Lower leg skin (tissue), 4 donors: Measurements from ENCODE around the gene MKLN1. TPM values are rescaled to one million over a fixed set of nuclear protein-coding genes. Genes with fewer than 3 reads are reported as not detected.

Experiments used
- DNase-seq, 2 donors: peaks; one replicate each; pipeline ENCODE4 v3.0.0-alpha.2; 2019; ENCODE audit warnings: low spot score in 2 of 2
- H3K4me3 ChIP-seq: fragments of 200-600 bp; sonication (generic); 2 replicates; pipeline ENCODE4 v1.5.1; 2017; ENCODE audit warnings: mild to moderate bottlenecking, low read depth; ENCODE audit not compliant: poor library complexity, severe bottlenecking
- CTCF ChIP-seq, 3 donors: fragments of 450-650 bp; IDR thresholded peaks; one replicate each; pipeline ENCODE4 v1.5.1; 2016; ENCODE audit warnings: antibody characterized with exemption in 3 of 3, mild to moderate bottlenecking in 3 of 3, moderate library complexity in 2 of 3
- POLR2A ChIP-seq, 2 donors: fragments of 450-650 bp; IDR thresholded peaks; one replicate each; pipeline ENCODE4 v1.6.1; 2016 to 2017; ENCODE audit warnings: antibody characterized with exemption in 2 of 2, mild to moderate bottlenecking in 1 of 2, moderate library complexity in 1 of 2
- WGBS, 2 donors: methylation state at CpG; one replicate each; pipeline ENCODE4 v1.1.5; 2018; 5-methylcytosine and 5-hydroxymethylcytosine counted together
- intact Hi-C: fragments of 100-400 bp; cut with DNase I; formaldehyde crosslinking; loops from one replicate; pipeline ENCODE4 v1.15.0; 2023; ENCODE audit warnings: low total_unique reads
- total RNA-seq, 4 donors: library from RNA; depleted of rRNA; stranded (reverse); fragments of >200 nt; gene quantifications; one replicate each; pipeline ENCODE4 v1.1.0, GENCODE V29; 2016

MKLN1 gene
- total RNA-seq, 4 donors from 2014 or later: 25.7 to 37.8 (median 31.3) TPM

DNA sequence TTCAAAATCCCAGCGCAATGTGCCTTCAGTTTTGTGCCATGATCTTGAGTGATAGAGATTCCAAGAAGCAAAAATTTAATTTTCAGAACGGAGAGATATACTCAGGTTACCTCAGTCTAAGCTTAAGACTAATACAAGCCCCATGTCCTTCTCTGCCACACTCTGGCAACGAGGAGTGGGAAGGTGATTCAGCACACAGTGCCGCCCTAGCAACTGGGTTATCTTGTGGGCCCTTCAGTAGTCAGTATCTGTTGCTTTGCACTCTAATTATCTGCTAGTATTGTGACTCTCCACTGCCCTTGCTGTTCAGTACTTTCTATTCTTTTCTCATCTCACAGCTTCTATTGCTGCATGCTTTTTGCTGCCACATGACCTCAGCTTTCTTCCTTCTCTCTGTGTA lies 39.2 kb upstream of the MKLN1 start:
- 84 to 93% methylated on average over 4 of the region's 4 CpGs for whole genome bisulfite sequencing, 2 donors
- intact Hi-C loops: no loop called here
- no peak overlapping the region for H3K4me3 ChIP-seq
- DNase-seq: no peak
- TF ChIP-seq POLR2A (IDR thresholded peaks at IDR 0.05): no peak
- TF ChIP-seq CTCF (IDR thresholded peaks at IDR 0.05): no peak

DNA sequence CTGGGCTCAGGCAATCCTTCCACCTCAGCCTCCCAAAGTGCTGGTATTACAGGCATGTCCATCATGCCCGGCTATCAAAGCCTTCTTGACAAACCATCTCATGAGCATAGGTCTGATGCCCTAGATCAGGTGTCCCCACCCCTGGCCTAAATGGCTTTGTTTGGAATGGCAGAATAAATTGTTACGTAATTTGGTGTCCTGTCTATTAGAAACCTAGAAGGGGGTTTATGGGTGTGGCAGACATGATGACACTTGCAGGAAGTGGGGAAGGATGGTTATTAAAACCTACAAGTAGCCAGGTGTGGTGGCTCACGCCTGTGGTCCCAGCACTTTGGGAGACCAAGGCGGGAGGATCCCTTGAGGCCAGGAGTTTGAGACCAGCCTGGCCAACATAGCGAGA lies 38.6 kb upstream of the MKLN1 start:
- intact Hi-C loops: no loop called here
- no peak for DNase-seq
- WGBS, 2 donors: 94 to 96% methylated on average over 5 of the region's 5 CpGs
- no peak overlapping the region for H3K4me3 ChIP-seq
- TF ChIP-seq CTCF (IDR thresholded peaks at IDR 0.05) (no peak), POLR2A (IDR thresholded peaks at IDR 0.05) (no peak)

DNA sequence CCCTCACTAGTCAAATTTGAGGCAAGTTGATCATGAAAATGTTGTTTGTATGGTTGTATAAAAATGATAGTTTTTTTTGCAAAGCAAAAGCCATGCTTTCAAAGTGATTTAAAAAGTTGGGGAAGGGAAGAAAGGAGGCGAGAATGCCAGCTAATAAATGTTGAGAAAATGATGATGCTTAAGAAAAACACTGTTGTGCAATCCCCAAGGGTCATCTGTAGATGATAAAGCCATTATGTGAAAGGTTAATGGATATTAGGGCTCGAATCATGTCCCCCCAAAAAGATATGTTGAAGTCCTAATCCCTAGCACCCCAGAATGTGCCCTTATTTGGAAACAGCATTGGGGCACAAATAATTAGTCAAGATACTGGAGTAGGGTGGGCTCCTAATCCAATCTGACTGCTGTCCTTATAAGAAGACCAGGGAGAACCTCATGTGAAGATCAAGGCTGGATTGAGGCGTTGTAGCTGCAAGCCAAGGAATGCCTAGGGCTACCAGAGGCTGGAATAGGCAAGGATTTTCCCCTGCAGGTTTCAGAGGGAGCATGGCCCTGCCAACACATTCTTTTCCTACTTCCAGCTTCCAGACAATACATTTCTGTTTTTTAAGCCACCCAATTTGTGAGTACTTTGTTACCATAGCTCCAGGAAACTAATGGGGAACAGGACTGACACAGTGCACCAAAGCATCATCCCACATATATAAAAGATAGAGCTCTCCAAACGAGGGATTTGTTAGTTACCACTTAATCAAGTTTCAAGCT lies 35.4 kb upstream of the MKLN1 start:
- 63 to 77% methylated on average over 4 of the region's 4 CpGs for WGBS, 2 donors
- no peak overlapping the region for H3K4me3 ChIP-seq

GRCh38 chr7:131293018-131293417 lies 34.7 kb upstream of the MKLN1 start:
- H3K4me3 ChIP-seq: no peak overlapping the region
- WGBS, 2 donors: 94 to 95% methylated on average over 1 of the region's 1 CpG
- intact Hi-C loops: no loop called here

More for the DNA sequence above, 35.4 kb upstream of the MKLN1 start:
- DNase-seq: no peak
- intact Hi-C loops: no loop called here
- no peak for TF ChIP-seq CTCF (IDR thresholded peaks at IDR 0.05)
- TF ChIP-seq POLR2A (IDR thresholded peaks at IDR 0.05): no peak

DNA sequence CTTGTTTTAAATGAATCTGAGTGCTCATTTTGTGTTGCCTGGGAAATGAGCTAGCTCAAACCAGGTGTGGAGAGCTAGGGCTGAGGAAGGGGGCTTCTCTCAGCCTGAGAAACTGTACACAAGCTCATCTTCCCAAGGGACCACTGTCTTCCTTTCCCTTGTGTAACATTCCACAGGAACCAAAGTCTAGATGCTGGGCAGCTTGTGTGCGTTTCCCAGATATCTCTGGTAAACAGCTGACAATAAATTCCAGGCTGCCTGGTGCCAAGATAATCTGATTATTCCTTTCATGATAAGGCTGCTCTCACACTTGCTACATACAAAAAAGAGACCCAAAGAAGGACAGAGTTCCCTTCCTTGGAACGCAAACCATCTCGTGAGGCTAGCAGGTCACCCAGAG lies 33.1 kb upstream of the MKLN1 start:
- DNase-seq: no peak
- TF ChIP-seq POLR2A (IDR thresholded peaks at IDR 0.05) (no peak), CTCF (IDR thresholded peaks at IDR 0.05) (no peak)
- intact Hi-C loops: no loop called here
- H3K4me3 ChIP-seq: no peak overlapping the region
- WGBS, 2 donors: 71% methylated on average over 3 of the region's 3 CpGs

More at GRCh38 chr7:131293018-131293417, 34.7 kb upstream of the MKLN1 start:
- TF ChIP-seq POLR2A (IDR thresholded peaks at IDR 0.05) (no peak), CTCF (IDR thresholded peaks at IDR 0.05) (no peak)
- no peak for DNase-seq

- no peak overlapping the region for H3K4me3 ChIP-seq
- intact Hi-C loops: no loop called here
- TF ChIP-seq CTCF (IDR thresholded peaks at IDR 0.05): no peak
- no peak for TF ChIP-seq POLR2A (IDR thresholded peaks at IDR 0.05)
- 86 to 91% methylated on average over 6 of the region's 6 CpGs for WGBS, 2 donors
- DNase-seq: no peak
These were observed 29.1 kb upstream of the MKLN1 start for GRCh38 chr7:131298608-131298992.
